HPDE6-E6E7 (cell line): ENCODE data around the gene COLGALT1.
A peak's percentile ranks its signal among the peaks of the same experiment; 100 is the strongest.
"Not testable (repeated sequence)": the region's sequence is repeated elsewhere in the genome, so short reads cannot be mapped to it uniquely, and the experiment has no call there.

Source experiments
- DNase-seq: peaks from one replicate; pipeline ENCODE4 v3.0.0; 2011; ENCODE audit warnings: missing footprints; ENCODE audit errors: extremely low spot score

COLGALT1 gene

DNA sequence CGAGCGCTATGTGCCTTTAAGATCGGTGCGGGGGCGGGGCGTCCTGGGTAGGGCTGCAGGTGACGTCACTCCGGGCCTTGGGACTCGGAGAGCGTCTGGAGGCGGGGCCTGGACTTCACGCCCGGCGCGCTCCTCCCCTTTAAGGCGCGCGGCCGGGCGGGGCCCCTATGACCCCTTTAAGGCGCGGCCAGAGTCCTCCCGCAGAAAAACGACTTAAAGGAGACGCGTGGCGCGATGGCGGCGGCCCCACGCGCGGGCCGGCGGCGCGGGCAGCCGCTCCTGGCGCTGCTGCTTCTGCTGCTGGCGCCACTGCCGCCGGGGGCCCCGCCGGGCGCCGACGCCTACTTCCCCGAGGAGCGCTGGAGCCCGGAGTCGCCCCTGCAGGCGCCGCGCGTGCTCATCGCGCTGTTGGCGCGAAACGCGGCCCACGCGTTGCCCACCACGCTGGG is at the start of gene COLGALT1:
Gene COLGALT1, plus strand, starts transcription at position 170 of the 449 bp plus-strand sequence. Its CDS starts 65 bp downstream, at position 235.
- peak; percentile 96 for DNase-seq

DNA sequence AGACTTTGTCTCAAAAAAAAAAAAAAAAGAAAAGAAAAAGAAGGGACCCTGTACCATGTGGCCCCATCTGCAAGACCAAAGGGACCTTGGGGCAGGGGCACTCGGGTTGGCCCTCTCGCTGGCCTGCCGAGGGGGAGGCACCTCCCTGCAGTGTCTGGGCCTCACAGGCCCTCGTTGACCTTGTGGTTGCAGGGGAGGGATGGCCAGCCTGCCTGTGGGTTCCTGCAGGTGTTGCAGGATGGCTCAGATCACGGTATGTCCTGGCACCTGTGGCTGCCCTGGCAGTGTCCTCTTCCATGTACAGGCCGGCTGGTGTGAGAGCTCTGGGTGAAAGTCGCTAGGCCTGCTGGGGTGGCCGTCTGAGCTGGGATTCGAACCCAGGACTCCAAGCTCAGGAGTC is 48.7 kb upstream of the COLGALT1 start:
- DNase-seq, result no peak

DNA sequence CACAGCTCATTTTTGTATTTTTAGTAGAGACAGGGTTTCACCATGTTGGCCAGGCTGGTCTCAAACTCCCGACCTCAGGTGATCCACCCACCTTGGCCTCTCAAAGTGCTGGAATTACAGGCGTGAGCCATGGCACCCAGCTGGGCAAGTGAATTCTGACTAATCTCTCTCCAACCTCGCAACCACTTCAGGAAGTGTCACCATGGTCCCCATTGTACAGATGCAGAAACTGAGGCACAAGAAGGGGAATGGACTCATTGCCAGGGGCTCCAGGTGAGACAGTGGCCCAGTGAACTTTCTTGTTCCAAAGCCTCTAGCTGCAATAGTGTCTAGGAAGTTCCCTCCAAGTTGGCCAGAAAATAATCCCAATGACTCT is 46.9 kb upstream of the COLGALT1 start:
- DNase-seq, result not testable (repeated sequence)

GRCh38 chr19:17510220-17510993 is 45.0 kb upstream of the COLGALT1 start:
- no peak for DNase-seq

GRCh38 chr19:17511724-17512573 is 43.5 kb upstream of the COLGALT1 start:
- DNase-seq, result peak; percentile 28

DNA sequence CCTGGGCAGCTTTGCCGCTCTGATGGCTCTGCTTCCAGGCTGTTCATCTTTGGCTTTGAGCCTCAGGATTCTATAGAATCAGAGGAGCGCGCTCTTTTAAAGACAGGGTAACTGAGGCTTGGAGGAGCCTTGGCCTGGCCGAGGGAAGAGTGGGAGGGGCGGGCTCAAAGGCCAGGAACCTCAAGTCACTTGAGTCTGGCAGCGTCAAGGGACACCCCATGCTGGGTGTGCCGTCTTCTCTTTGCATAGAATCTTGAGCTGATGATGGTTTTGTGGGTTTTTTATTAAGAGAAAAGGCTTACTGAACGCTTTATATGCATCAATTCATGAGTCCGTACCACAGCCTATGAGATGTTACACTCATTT is 42.9 kb upstream of the COLGALT1 start:
- DNase-seq, result no peak

- DNase-seq, result no peak
Observed at GRCh38 chr19:17515408-17516149, 39.9 kb upstream of the COLGALT1 start.

DNA sequence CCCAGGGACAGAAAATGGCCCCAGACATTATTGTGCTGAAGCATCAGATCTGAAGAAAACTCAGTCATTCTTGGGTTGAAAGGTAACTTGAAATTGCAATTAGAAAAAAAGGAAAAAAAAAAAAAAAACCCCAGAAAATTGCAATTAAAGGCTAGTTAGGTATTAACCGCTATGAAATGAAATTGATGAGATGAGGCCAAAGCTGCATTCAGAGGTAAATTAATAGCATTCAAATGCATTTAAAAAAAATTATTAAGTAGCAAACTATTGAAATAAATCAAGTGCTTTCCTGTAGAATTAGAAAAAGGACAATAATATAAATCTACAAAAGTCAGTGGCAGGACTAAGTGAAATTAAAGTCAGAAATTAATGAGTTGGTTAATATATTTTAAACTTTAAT is 37.6 kb upstream of the COLGALT1 start:
- no peak for DNase-seq

- DNase-seq, result not testable (repeated sequence)
Observed at GRCh38 chr19:17518654-17519053, 36.8 kb upstream of the COLGALT1 start.

- DNase-seq, result no peak
Observed at GRCh38 chr19:17519967-17520366, 35.5 kb upstream of the COLGALT1 start.

DNA sequence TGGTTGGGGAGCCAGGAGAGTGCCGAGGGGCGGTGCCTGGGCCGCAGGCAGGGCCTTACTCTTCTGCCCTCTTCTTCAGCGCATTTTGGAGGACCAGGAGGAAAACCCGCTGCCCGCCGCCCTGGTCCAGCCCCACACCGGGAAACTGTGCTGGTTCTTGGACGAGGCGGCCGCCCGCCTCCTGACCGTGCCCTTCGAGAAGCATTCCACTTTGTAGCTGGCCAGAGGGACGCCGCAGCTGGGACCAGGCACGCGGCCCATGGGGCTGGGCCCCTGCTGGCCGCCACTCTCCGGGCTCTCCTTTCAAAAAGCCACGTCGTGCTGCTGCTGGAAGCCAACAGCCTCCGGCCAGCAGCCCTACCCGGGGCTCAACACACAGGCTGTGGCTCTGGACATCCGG is 34.6 kb upstream of the COLGALT1 start:
- no peak for DNase-seq

- no peak for DNase-seq
Observed at GRCh38 chr19:17522988-17523872, 32.2 kb upstream of the COLGALT1 start.

DNA sequence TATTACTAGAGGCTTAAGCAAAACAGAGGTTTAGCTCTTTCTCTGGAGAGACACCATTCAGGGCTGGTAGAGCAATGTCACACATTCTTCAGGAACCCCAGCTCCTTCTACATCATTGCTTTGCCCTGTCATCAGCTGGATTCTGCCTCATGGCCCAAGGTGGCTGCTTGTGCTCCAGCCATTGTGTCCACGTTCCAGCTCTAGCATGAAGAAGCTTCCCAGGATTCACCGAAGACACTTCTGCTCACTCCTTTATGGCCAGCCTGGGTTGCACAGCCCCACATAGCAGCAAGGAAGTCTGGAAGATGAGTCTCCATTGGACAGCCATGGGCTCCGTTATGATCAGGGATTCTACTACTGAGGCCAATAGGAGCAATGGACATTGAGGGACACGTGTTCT is 30.8 kb upstream of the COLGALT1 start:
- DNase-seq, result no peak

DNA sequence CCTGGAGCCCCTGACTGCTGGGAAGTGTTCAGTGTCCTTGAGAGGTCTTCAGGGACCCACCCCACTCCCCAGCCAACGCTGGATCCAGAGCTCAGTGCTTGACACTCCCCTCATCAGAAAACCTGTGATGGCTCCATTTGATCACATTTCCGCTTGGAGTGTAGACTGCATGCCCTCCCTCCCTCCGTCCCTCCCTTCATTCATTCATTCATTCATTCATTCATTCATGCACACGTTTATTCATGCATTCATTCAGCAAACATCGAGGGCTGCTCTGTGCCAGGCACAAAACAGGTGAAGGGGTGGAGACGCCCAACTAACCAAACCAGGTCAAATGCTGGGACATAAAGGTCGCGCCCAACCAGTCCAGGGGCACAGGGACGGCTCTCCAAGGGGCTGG is 30.3 kb upstream of the COLGALT1 start:
- no peak for DNase-seq

DNA sequence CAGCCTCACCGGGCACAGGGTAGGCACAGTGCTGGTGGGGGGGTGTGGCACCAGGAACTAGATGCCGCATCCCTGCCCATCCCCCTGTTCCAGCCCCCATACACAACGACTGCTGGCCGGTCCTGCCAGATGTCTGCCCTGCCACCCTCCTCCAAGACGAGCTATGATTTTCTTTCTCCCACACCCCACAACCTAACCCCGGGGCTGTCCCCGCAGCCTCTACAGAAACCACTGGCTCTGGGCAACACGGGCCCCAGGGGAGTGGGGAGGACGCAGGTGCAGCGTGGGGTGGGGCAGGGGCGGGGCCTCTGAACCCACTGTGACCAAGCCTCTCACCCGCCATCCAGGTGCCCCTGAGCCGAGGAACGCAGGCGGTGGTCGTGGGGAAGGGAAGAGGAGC is 28.5 kb upstream of the COLGALT1 start:
- no peak for DNase-seq

GRCh38 chr19:17527326-17527725 is 28.1 kb upstream of the COLGALT1 start:
- DNase-seq, result no peak

DNA sequence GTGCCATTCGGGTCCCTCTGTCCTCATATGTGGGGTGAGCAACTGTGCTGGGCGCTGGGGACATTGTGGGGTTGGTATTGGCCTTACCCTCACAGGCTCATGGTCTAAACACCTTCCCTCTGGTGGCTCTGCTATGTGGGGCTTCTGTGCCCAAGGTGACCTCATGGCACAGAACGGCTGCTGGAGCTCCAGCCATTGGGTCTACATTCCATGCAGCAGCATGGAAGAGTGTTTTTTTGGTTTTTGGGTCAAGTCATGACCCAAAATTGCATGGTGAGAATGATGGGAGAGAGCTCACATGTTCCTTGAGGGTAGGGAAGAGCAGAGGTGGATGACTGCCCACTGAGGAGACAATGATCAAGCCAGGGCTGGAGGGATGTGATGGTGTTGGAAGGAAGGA is 26.8 kb upstream of the COLGALT1 start:
- DNase-seq, result no peak

- DNase-seq, result no peak
Observed at GRCh38 chr19:17529239-17530158, 25.9 kb upstream of the COLGALT1 start.

GRCh38 chr19:17530586-17530985 is 24.9 kb upstream of the COLGALT1 start:
- no peak for DNase-seq

- no peak for DNase-seq
Observed at GRCh38 chr19:17532116-17532515, 23.3 kb upstream of the COLGALT1 start.
